Right atrium auricular region (tissue), 2 donors: ENCODE data around the gene PSME3. TPM values are rescaled to one million over a fixed set of nuclear protein-coding genes. Genes with fewer than 3 reads are reported as not detected.
"Not testable (repeated sequence)": the region's sequence is repeated elsewhere in the genome, so short reads cannot be mapped to it uniquely, and the experiment has no call there.

Experiments
- DNase-seq: peaks from one replicate; pipeline ENCODE4 v3.0.0-alpha.2; 2019; ENCODE audit warnings: low spot score
- H3K27ac ChIP-seq, 2 donors: fragments of 200-600 bp; sonication (generic); 1 replicate in 1 of 2; 2 replicates in 1 of 2; pipeline ENCODE4 v1.5.1; 2016 to 2019
- H3K27me3 ChIP-seq, 2 donors: fragments of 200-600 bp; sonication (generic); one replicate each; pipeline versions ENCODE4 v1.5.1 to v1.6.0; 2017 to 2019
- H3K36me3 ChIP-seq: fragments of 200-600 bp; sonication (generic); one replicate; pipeline ENCODE4 v1.5.1; 2016
- H3K4me1 ChIP-seq, 2 donors: fragments of 200-600 bp; sonication (generic); one replicate each; pipeline versions ENCODE4 v1.5.1 to v1.6.0; 2017 to 2019
- H3K4me3 ChIP-seq, 2 donors: fragments of 200-600 bp; sonication (generic); 1 replicate in 1 of 2; 2 replicates in 1 of 2; pipeline ENCODE4 v1.5.1; 2017 to 2019; ENCODE audit warnings: mild to moderate bottlenecking in 1 of 2, moderate library complexity in 1 of 2
- H3K9me3 ChIP-seq, 2 donors: fragments of 200-600 bp; sonication (generic); one replicate each; pipeline ENCODE4 v1.5.1; 2019
- CTCF ChIP-seq, 2 donors: fragments of 200-600 bp; sonication (generic); IDR thresholded peaks; one replicate each; pipeline ENCODE4 v1.5.1; 2019; ENCODE audit warnings: antibody characterized with exemption in 2 of 2
- total RNA-seq, 2 donors: library from RNA; depleted of rRNA; stranded (reverse); fragments of >200 nt; gene quantifications; one replicate each; pipeline ENCODE4 v1.1.0, GENCODE V29; 2016

The PSME3 gene
- total RNA-seq, 2 donors from 2014 or later: 63.8 to 66.1 TPM

- no peak for DNase-seq
- no peaks in the 10 kb centered on the region for H3K9me3 ChIP-seq
- no peak overlapping the region for H3K27ac ChIP-seq
- TF ChIP-seq CTCF (IDR thresholded peaks at IDR 0.05): no peak
- H3K4me1 ChIP-seq: peaks cover 0 to 26% of the 10 kb centered on the region in 2 donors
- peaks cover 18% of the 10 kb centered on the region for H3K36me3 ChIP-seq
- H3K27me3 ChIP-seq: no peaks in the 10 kb centered on the region
- H3K4me3 ChIP-seq: no peak overlapping the region
Measured at GRCh38 chr17:42849031-42849430, 15.8 kb downstream of the PSME3 start.

- Histone ChIP-seq H3K36me3 (peaks cover 12% of the 10 kb centered on the region), H3K27me3 (no peaks in the 10 kb centered on the region), H3K9me3 (no peaks in the 10 kb centered on the region), H3K4me1 (peaks cover 0 to 26% of the 10 kb centered on the region in 2 donors), H3K4me3 (no peak overlapping the region), H3K27ac (no peak overlapping the region)
- no peak for DNase-seq
- TF ChIP-seq CTCF (IDR thresholded peaks at IDR 0.05): no peak
Measured at GRCh38 chr17:42849451-42850181, 16.4 kb downstream of the PSME3 start.

GRCh38 chr17:42850954-42851353 lies 17.8 kb downstream of the PSME3 start, which contains the start of gene AOC3:
Gene AOC3, plus strand, starts transcription at chr17:42851199. Its CDS starts 145 bp downstream, at chr17:42851344.
- Histone ChIP-seq H3K36me3 (no peaks in the 10 kb centered on the region), H3K9me3 (no peaks in the 10 kb centered on the region), H3K27me3 (no peaks in the 10 kb centered on the region), H3K4me3 (peak within 1 kb of the TSS; percentile 32 to 42), H3K4me1 (peaks cover 0 to 26% of the 10 kb centered on the region in 2 donors), H3K27ac (peak within 1 kb of the TSS; percentile 53 to 70)
- TF ChIP-seq CTCF (IDR thresholded peaks at IDR 0.05): no peak
- no peak for DNase-seq

GRCh38 chr17:42851371-42852240 lies 18.4 kb downstream of the PSME3 start:
- not testable (repeated sequence) for DNase-seq, H3K27me3 ChIP-seq, H3K9me3 ChIP-seq, H3K36me3 ChIP-seq
- H3K4me3 ChIP-seq: peak overlapping the region; percentile 32 to 42
- peaks cover 0 to 23% of the 10 kb centered on the region in 2 donors for H3K4me1 ChIP-seq
- H3K27ac ChIP-seq: peak overlapping the region; percentile 53 to 70

- no peak for TF ChIP-seq CTCF (IDR thresholded peaks at IDR 0.05)
- peak overlapping the region; percentile 23 to 42 for H3K4me3 ChIP-seq
- H3K4me1 ChIP-seq: peaks cover 0 to 15% of the 10 kb centered on the region in 2 donors
- no peaks in the 10 kb centered on the region for H3K27me3 ChIP-seq
- no peaks in the 10 kb centered on the region for H3K36me3 ChIP-seq
- no peaks in the 10 kb centered on the region for H3K9me3 ChIP-seq
- DNase-seq: no peak
- H3K27ac ChIP-seq: peak overlapping the region; percentile 59 to 65
Measured at GRCh38 chr17:42852351-42852750, 19.2 kb downstream of the PSME3 start.

GRCh38 chr17:42853004-42853403 lies 19.8 kb downstream of the PSME3 start:
- no peaks in the 10 kb centered on the region for H3K9me3 ChIP-seq
- no peaks in the 10 kb centered on the region for H3K36me3 ChIP-seq
- H3K4me3 ChIP-seq: peak overlapping the region; percentile 23 to 42
- peak; percentile 72 for DNase-seq
- no peaks in the 10 kb centered on the region for H3K27me3 ChIP-seq
- peak overlapping the region; percentile 59 to 65 for H3K27ac ChIP-seq
- TF ChIP-seq CTCF (IDR thresholded peaks at IDR 0.05): no peak
- peaks cover 0 to 14% of the 10 kb centered on the region in 2 donors for H3K4me1 ChIP-seq
